DLD1 (cell line): ENCODE results near the gene NLRP11.
"Not testable (repeated sequence)": the region's sequence is repeated elsewhere in the genome, so short reads cannot be mapped to it uniquely, and the experiment has no call there.

Source experiments
- in situ Hi-C: cut with HindIII; loops from 2 replicates; pipeline ENCODE4 v1.10.0; 2017; ENCODE audit warnings: low sequenced_read_pairs

The NLRP11 gene

DNA sequence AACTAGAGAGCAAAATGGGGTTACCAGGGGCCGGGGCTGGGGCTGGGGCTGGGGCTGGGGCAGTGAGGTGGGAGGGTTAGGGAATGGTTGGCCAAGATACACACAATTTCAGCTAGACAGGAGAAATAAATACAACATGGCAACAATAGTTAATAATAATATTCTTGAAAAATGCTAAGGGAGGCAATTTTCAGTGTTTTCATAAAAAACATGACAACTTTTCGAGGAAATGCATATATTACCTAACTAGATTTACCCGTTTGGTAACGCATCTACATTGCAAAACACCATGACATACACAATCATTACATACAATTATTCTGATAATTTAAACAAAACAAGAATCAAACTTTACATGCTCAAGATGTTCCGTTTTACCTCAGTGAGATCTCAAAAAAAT, 50.7 kb downstream of the NLRP11 start:
- in situ Hi-C loops = no loop called here

DNA sequence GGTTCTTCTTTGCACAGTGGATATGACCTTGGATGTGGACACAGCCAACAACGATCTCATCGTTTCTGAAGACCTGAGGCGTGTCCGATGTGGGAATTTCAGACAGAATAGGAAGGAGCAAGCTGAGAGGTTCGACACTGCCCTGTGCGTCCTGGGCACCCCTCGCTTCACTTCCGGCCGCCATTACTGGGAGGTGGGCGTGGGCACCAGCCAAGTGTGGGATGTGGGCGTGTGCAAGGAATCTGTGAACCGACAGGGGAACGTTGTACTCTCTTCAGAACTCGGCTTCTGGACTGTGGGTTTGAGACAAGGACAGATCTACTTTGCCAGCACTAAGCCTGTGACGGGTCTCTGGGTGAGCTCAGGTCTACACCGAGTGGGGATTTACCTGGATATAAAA, 53.5 kb downstream of the NLRP11 start:
- in situ Hi-C loops = no loop called here

DNA sequence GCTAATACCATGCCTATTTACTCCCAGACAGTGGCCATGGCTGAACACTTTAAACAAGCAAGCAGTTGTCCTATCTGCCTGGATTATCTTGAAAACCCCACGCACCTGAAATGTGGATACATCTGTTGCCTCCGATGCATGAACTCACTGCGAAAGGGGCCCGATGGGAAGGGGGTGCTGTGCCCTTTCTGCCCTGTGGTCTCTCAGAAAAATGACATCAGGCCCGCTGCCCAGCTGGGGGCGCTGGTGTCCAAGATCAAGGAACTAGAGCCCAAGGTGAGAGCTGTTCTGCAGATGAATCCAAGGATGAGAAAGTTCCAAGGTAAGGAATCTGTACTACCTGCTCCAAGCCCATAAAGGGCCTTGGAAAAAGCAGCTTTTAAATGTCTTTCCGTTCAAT, 54.3 kb downstream of the NLRP11 start:
- in situ Hi-C loops = no loop called here

DNA sequence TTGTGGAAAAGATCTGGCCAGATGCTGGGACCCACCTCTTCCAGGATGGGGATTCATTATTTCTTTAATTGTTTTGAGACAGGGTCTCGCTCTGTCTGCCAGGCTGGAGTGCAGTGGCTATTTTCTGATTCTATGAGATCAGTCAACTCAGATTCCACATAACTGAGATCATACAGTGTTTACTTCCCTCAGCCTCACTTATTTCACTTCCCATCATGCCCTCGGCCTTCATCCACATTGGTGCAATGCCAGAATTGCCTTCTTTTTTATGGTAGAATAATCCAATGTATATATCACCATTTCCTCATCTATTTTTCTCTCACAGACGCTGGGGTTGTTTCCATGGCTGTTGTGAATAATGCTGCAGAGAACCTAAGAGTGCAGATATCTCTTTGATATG, 62.2 kb downstream of the NLRP11 start:
- in situ Hi-C loops = not testable (repeated sequence)

DNA sequence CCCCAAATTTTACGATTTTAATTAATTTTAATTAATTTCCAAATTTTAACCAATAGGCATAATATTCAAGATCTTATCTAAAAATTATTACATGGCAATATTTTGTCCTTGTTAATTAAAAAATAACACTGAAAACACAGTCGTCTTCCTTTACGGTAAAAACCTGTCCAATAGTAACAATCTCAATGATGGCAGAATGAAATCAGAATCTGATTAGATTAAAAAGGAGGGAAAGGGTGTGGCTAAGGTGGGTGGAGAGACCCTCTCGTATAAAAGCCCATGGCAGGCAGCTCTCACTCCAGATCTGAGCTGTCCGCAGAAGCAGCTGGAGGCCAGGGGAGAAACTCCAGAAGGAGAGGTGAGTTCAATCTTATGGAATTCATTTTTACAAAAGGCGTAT, 63.0 kb downstream of the NLRP11 start, which contains the start of gene RFPL4AL1:
TSS of gene RFPL4AL1 (plus strand) at position 301 of the 400 bp plus-strand sequence. CDS start 2,687 bp downstream, outside the sequence.
- in situ Hi-C loops = not testable (repeated sequence)

DNA sequence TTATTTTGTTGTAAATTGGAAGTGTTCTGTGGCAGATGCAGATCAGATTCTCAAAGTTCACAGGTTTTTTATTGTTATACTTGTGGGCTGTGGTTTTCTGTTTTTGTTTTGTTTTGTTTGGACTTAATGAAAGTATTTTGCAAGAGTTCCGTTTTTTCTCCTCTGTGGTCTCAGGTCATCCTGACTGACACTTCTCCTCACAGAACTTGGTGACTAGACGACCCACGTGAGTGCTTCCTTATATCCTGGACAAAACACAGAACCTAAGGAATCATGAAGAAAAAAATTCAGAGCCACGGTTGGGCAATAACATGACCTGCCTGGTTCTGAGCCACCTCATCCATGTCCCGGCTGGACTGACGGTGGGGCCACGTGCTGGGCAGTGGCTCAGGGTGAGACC, 65.3 kb downstream of the NLRP11 start:
- in situ Hi-C loops = no loop called here

DNA sequence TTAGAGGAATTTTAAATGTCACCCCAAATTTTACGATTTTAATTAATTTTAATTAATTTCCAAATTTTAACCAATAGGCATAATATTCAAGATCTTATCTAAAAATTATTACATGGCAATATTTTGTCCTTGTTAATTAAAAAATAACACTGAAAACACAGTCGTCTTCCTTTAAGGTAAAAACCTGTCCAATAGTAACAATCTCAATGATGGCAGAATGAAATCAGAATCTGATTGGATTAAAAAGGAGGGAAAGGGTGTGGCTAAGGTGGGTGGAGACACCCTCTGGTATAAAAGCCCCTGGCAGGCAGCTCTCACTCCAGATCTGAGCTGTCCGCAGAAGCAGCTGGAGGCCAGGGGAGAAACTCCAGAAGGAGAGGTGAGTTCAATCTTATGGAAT, 73.0 kb downstream of the NLRP11 start, which contains the start of gene RFPL4A:
TSS of gene RFPL4A (plus strand) at position 301 of the 400 bp plus-strand sequence. CDS start 2,704 bp downstream, outside the sequence.
- in situ Hi-C loops = not testable (repeated sequence)

DNA sequence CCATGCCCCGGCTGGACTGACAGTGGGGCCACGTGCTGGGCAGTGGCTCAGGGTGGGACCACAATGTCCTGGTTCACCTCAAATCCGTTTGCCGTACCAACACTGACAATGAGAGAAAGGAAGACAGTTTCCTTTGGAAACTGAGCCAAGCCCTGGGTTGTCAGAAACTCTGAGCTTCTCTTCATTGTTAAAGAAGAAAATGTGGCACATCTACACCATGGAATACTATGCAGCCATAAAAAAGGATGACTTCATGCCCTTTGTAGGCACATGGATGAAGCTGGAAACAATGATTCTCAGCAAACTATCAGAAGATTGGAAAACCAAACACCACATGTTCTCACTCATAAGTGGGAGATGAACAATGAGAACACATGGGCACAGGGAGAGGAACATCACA, 75.0 kb downstream of the NLRP11 start:
- in situ Hi-C loops = not testable (repeated sequence)

DNA sequence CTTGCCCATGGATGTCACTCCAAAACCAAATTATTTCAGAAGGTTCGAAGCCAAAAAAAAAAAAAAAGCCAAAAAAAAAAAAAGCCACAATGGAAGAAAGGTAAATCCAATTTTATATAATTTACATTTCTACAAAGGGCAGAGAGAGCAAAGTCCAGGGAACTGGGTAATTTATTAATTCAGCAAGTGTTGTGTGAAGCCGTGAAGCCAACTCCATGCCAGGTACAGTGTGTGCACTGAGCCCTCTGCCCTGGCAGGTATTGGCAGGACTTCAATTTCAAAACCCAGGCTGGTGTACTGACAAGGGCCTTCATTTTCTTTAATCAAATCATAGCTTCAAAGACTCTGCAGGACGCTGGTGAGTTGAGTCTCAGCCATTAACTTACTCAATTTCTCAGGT, 78.4 kb downstream of the NLRP11 start:
- in situ Hi-C loops = no loop called here

DNA sequence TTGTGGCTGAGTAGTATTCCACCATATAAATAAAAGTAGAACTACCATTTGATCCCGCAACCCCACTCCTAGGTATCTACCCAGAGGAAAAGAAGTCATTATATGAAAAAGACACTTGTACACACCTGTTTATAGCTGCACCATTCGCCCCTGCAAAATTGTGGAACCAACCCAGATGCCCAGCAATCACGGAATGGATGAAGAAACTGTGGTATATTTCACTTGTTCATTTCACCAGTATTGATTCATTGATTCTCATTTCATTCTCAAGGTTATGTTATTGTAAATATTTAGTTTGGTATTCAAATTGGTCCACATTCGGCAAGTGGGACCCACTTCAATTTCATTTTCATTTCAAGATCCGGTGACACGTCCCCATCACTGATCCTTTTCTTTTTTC, 81.1 kb downstream of the NLRP11 start:
- in situ Hi-C loops = no loop called here

DNA sequence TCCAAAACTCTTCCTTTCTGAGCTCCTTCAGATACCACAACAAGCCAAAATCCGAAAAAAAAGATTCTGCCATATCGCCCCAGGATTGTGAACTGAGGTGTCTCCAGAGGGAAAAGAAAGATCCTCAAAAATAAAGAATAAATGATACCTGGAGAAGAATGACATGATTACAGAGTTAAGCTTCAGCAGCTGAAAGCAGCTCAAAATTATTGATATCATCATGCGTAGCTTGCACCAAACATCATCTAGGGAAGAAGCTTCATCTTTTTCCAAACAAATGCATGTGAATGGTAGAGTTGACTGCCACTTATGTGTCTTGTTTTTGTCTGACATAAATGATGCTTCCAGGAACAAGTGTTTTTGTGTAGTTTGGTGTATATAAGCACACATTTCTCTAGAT, 93.5 kb downstream of the NLRP11 start, which contains the start of gene NLRP9:
TSS of gene NLRP9 (minus strand) at position 101 of the 400 bp plus-strand sequence. CDS start at position 73, 28 bp downstream.
- in situ Hi-C loops = no loop called here
